H1 (cell line): ENCODE results near the gene MARCHF10. TPM values are rescaled to one million over a fixed set of nuclear protein-coding genes. Genes with fewer than 3 reads are reported as not detected.

Experiments used
- BCL11A ChIP-seq, 2 experiments: IDR thresholded peaks; one replicate each; pipeline ENCODE4 v1.6.1; 2011; ENCODE audit warnings: low read depth in 2 of 2, low read length in 2 of 2, mild to moderate bottlenecking in 2 of 2
- CHD1 ChIP-seq: IDR thresholded peaks from 2 replicates; pipeline ENCODE4 v1.6.1; 2012; ENCODE audit warnings: low read depth, low read length, improper control_type of control experiment
- CREB1 ChIP-seq: IDR thresholded peaks from 2 replicates; pipeline ENCODE4 v1.6.1; 2012; ENCODE audit warnings: inconsistent platforms
- GABPA ChIP-seq: IDR thresholded peaks from 2 replicates; pipeline ENCODE4 v1.6.1; 2011; ENCODE audit warnings: mild to moderate bottlenecking, low read length, moderate library complexity, borderline replicate concordance; ENCODE audit not compliant: insufficient read depth
- HDAC6 ChIP-seq: IDR thresholded peaks from one replicate; pipeline ENCODE4 v1.7.1; 2012; ENCODE audit warnings: low read depth, mild to moderate bottlenecking, inconsistent platforms, low read length, moderate library complexity
- PHF8 ChIP-seq: fragments of 200-600 bp; sonication (generic); conservative IDR thresholded peaks from 2 replicates; pipeline ENCODE4 v1.7.1; 2012; ENCODE audit warnings: low read depth, mild to moderate bottlenecking, inconsistent platforms, low read length, moderate library complexity
- SP4 ChIP-seq: IDR thresholded peaks from 2 replicates; pipeline ENCODE4 v1.6.1; 2012; ENCODE audit warnings: low read length, inconsistent platforms
- TAF1 ChIP-seq: IDR thresholded peaks from 2 replicates; pipeline ENCODE4 v1.6.1; 2011; ENCODE audit warnings: mild to moderate bottlenecking, low read depth, low read length
- TAF7 ChIP-seq: optimal IDR thresholded peaks from 2 replicates; pipeline ENCODE3; 2011; ENCODE audit warnings: low read depth, mild to moderate bottlenecking, inconsistent platforms, low read length, moderate library complexity, borderline replicate concordance
- polyA plus RNA-seq, 7 experiments: library from polyadenylated mRNA; depleted of rRNA in 3 of 7; stranded (reverse) in 5 of 7; unstranded in 2 of 7; fragments of >200 nt in 5 of 7; fragments of 200-250 nt in 2 of 7; gene quantifications; 1 replicate in 5 of 7; 2 replicates in 1 of 7; 4 replicates in 1 of 7; pipeline versions ENCODE4 v1.2.1 to v1.2.3, GENCODE V29; 2011 to 2013; ENCODE audit warnings: missing spikeins in 2 of 7, mixed read lengths in 2 of 7
- total RNA-seq: library from RNA; stranded (reverse); fragmentation: NEBNext Ultra II Directional; extraction: Animal tissue kit (Norgen Biotek cat#: 25700); gene quantifications from 2 replicates; pipeline ENCODE4 v1.2.1, GENCODE V29; 2021

The MARCHF10 gene
- total and polyA plus RNA-seq, 2 of the 8 experiments (the other 6 are each of a cell fraction or from before 2014, with no cell fraction given): 0.48 to 0.73 TPM

DNA sequence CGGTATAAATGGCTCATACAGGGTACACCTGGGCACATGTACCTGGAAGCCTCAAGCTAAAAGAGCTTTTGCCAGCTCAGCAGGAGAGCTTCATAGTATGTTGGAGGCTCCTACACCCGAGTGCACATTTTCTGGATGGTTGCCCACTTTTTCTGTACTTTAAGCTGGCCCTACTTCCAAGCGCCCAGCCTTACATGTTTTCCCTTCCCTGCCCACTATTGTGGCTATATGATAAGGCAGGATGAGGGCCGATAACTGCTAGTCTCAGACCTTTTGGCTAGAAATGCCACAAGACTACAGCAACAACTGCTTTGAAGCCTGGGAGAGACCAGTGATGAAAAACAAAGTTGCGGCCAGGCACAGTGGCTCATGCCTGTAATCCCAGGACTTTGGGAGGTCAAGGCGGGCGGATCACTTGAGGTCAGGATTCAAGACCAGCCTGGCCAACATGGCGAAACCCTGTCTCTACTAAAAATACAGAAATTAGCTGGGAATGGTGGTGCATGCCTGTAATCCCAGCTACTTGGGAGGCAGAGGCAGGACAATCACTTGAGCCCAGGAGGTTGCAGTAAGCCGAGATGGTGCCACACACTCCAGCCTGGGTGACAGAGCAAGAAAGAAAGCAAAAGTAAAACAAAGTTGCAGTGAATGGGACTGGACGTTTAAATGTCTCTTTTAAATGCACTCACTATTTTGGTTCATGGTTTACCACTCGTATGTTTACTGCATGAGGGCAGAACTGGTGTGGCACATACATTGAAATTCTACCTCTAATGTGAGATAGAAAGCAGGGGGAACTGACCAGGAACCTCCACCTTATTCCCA is 14.2 kb upstream of the MARCHF10 start (continued):
- TF ChIP-seq CREB1 (no peak), HDAC6 (no peak), SP4 (no peak), BCL11A (IDR thresholded peaks at IDR 0.05; ENCODE audit: low read depth in 2 of 2, low read length in 2 of 2) (no peak), PHF8 (no peak), GABPA (no peak), TAF1 (no peak), TAF7 (no peak), CHD1 (no peak)
- TF ChIP-seq, all 59 proteins: peak for 0
